ENCODE measurements around the gene IFITM5.
"Not testable (repeated sequence)": the region's sequence is repeated elsewhere in the genome, so short reads cannot be mapped to it uniquely, and the experiment has no call there.

Gene IFITM5

DNA sequence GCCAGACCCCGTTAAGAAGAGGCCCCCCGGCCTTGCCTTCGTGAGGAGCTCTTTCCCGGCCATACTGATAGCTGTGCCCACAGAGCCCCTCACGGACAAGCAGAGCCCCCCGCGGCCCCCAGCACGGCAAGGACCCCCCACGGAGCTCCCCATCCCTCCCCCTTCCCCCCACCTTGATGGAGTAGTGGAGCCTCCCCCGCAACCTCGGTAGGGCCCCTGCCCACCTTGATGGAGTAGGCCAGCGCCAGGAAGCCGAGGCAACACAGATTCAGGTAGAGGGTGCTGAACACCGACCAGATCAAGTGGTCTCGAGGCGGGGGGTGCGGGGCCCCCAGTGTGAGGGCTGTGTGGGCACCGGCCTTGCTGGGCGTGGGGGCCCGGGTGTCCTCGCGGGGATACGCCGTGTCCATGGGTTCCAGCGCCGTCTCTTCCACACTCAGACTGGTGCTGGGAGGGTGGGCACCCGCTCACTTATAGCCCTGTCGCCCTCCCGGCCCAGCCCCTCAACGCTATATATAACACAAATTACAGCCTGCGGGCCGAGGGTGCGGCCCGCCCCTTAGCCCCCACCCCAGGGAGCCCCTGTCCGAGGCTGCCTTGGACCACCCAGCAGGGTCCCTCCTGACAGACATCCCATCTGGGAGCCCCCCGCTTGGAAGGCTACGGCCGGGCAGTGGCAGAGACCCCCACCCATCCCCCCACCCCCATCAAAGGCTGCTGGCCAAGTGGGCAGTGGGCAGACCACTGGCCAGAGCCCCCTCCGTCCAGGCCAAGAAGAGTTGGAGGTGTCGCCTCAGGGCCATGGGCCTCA is at the start of gene IFITM5:
TSS of gene IFITM5 (minus strand) at position 446 of the 811 bp plus-strand sequence. CDS start at position 410, 36 bp downstream.
- DNase-seq (ENCODE audit: low read depth) = no peak

DNA sequence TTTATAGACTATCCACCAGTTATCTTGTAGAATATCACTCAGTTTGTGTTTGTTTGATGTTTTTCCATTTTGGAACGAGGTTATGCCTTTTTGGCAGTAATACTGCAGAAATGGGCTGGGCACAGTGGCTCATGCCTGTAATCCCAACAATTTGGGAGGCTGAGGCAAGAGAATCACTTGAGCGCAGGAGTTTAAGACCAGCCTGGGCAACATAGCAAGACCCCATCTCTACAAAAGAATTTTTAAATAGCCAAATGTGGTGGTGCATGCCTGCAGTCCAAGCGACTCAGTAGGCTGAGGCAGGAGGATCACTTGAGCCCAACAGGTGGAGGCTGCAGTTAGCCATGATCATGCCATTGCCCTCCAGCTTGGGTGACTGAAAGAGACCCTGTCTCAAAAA is 47.2 kb upstream of the IFITM5 start:
- no peak for DNase-seq (ENCODE audit: low read depth)

- no peak for DNase-seq (ENCODE audit: low read depth)
These were observed 45.7 kb upstream of the IFITM5 start for GRCh38 chr11:344836-345578.

- no peak for DNase-seq (ENCODE audit: low read depth)
These were observed 43.0 kb upstream of the IFITM5 start for GRCh38 chr11:342328-342727.

DNA sequence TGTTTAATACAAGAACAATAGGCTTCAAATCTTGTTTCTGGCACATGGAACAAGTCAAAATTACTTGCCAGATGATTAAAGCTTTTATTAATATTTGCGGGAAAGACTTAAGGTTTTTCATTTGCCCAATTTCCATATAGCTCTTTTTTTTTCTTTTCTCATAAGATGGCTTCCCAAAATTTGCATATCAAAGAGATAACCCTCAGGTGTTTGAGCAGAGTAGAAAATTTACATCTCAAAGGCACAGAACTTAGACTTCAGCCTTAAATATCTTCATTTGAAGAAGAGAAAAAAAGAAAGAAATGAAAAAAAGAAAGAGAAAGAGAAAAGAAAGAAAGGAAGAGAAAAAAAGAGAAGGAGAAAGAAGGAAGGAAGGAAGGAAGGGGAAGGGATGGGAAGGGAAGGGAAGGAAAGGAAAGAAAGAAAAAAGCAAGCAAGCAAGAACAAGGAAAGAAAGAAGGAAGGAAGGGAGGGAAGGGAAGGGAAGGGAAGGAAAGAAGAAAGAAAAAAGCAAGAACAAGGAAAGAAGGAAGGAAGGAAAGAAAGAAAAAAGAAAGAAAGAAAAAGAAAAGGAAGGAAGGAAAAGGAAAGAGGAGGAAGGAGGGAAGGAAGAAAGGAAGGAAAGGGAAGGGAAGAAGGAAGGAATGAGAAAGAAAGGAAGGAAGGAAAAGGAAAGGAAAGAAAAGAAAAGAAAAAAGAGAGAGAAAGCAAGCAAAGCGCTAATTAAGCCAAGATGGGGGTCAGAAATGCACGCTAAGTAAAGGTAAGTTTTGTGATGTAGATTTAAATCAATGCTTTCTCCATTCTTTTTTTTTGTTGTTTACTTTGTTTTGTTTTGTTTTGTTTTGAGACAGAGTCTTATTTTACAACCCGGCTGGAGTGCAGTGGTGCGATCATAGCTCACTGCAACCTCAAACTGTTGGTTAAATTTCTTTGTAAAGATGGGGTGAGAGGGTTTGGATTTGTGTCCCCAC is 41.5 kb upstream of the IFITM5 start:
- no peak for DNase-seq (ENCODE audit: low read depth)

DNA sequence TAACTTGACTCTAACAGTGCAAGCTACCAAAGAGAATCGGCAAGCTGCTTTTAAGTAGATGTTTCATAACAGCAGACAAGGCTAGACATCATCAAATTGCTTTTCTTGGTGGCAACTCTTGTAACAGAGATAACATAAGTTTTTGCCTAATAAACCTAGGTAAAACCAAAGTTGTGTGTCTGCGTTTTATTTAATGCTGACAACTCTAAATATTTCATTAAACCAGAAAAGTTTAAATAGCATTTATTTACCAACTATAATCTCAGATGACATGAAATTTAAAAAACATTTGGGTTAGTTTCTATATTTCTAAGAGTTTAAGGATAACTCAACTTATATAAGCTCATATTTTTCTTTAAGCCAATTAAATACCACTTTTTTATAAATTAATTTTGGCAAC is 40.6 kb upstream of the IFITM5 start:
- DNase-seq (ENCODE audit: low read depth) = no peak

- DNase-seq (ENCODE audit: low read depth) = no peak
These were observed 38.4 kb upstream of the IFITM5 start for GRCh38 chr11:337711-338110.

- no peak for DNase-seq (ENCODE audit: low read depth)
These were observed 37.4 kb upstream of the IFITM5 start for GRCh38 chr11:336659-337198.

DNA sequence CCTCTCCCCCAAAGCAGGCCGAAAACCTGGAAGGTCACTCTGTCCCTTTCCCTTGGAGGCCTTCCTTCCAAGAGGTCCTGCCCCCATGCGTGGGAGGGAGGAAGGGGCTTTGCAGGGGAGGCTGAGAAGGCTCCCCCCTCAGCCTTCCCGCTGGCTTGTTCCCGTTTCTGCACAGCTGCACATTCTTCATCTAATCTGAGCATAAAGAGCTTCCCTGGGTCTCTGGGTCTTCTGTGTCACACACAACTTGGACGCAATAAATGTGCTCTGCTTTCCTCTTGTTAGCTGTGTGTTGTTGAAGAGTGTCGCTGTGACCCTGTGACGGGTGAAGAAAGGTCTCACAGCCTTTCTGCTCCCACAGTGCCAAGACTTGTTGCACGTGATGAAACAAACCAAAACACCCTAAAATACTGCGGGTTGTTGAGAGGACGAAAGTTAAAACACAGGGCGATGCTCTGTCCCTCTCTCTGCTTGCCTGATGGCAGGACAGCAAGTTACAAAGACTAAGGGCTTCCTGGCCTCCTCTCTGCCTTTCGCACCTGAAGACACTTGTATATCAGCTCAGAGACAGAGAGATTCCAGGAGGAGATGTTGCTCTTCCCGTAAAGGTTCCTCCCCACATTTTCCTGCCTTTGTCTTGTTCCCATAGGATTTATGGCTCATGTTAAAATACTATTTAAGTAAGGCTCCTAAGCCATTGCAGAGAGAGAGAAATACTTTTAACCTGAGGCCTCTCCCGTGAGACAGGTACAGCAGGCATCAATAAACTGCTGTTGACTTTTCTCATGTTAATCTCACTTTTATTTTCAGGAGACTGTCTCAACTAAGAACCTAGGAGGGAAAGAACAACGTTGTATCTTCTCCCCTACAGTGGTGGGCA is 36.7 kb upstream of the IFITM5 start:
- no peak for DNase-seq (ENCODE audit: low read depth)

GRCh38 chr11:334264-334994 is 35.1 kb upstream of the IFITM5 start:
- no peak for DNase-seq (ENCODE audit: low read depth)

DNA sequence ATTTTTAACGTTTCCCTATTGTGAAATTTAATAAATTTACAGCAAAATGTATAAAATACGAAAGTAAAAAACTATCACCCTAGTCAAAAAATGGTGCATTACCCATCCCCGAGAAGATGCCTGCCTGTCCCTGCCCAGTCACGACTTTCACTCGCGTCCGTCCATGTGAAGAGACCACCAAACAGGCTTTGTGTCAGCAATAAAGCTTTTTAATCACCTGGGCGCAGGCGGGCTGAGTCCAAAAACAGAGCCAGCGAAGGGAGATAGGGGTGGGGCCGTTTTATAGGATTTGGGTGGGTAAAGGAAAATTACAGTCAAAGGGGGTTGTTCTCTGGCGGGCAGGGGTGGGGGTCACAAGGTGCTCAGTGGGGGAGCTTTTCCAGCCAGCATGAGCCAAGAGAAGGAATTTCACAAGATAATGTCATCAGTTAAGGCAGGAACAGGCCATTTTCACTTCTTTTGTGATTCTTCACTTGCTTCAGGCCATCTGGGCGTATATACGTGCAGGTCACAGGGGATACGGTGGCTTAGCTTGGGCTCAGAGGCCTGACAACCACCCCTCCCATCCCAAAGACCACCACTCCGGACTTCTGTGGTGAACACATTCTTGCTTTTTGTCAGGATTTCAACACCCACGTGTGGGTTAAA is 34.4 kb upstream of the IFITM5 start:
- DNase-seq (ENCODE audit: low read depth) = not testable (repeated sequence)

GRCh38 chr11:332651-333480 is 33.5 kb upstream of the IFITM5 start:
- no peak for DNase-seq (ENCODE audit: low read depth)

DNA sequence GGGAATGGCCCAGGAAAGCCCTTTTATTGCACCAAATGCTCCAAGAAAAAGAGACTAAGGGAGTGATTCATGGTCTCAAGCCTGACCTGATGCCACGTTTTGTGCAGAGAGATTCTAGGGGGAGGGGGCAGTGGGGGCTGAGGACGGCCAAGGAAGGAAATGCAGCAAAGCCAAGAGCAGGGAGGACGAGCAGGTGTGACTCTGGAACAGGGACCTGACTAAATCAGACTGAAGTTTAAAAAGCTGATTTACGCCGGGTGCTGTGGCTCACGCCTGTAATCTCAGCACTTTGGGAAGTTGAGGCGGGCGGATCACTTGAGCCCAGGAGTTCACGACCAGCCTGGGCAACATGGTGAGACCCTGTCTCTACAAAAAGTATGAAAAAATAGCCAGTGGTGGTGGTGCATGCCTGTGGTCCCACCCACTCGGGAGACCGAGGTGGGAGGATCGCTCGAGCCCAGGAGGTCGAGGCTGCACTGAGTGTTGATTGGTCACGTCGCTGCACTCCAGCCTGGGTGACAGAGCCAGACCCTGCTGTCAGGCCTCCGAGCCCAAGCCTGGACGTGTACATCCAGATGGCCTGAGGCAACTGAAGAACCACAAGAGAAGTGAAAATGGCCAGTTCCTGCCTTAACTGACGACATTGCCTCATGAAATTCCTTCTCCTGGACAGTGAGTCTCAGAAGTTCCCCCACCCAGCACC is 32.2 kb upstream of the IFITM5 start:
- no peak for DNase-seq (ENCODE audit: low read depth)

GRCh38 chr11:330694-331357 is 31.5 kb upstream of the IFITM5 start:
- no peak for DNase-seq (ENCODE audit: low read depth)

DNA sequence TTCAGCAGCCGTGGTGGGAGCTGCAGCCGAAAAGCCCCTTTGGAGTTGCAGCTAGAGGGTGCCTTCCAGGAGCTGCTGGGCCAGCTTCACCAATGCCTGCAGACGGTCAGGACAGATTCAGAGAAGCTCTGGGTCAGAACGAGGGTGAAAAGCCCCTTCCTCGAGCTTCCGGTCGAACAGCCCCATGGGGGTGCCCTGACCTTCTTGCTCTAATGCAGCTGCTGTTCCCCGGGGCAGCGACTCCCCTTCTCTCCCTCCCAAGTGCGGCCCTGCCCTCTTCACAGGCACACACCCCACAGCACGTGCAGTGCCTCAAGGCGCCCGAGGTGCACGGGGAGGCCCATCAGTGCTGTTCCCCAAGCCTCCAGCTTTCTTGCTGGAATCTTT is 31.0 kb upstream of the IFITM5 start:
- no peak for DNase-seq (ENCODE audit: low read depth)

DNA sequence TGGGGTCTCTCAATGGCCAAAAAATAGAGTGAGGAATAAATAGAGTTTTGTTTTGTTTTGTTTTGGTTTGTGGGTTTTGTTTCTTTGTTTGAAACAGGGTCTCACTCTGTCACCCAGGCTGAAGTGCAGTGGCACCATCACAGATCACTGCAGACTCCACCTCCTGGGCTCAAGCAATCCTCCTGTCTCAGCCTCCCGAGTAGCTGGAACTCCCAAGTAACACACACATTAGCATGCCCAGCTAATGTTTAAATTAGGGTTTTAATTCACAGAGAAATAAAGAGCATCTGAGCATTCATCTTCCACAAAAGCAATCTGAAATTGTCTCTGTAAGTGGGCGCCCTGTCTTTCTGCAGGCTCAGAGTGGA is 30.5 kb upstream of the IFITM5 start:
- DNase-seq (ENCODE audit: low read depth) = no peak

GRCh38 chr11:328516-329100 is 29.3 kb upstream of the IFITM5 start:
- not testable (repeated sequence) for DNase-seq (ENCODE audit: low read depth)
